Gastrocnemius medialis (tissue), 4 donors: Measurements from ENCODE around the gene LENEP.
"Not testable (repeated sequence)": the region's sequence is repeated elsewhere in the genome, so short reads cannot be mapped to it uniquely, and the experiment has no call there.

ENCODE experiments used
- CTCF ChIP-seq, 5 experiments: fragments of 450-650 bp in 3 of 5; fragments of 200-600 bp in 2 of 5; sonication (generic) in 2 of 5; IDR thresholded peaks in 4 of 5; conservative IDR thresholded peaks in 1 of 5; 1 replicate in 4 of 5; 2 replicates in 1 of 5; pipeline ENCODE4 v1.5.1; 2016 to 2019; ENCODE audit warnings: antibody characterized with exemption in 5 of 5, mild to moderate bottlenecking in 3 of 5, moderate library complexity in 3 of 5
- POLR2A ChIP-seq, 2 donors: fragments of 450-650 bp; IDR thresholded peaks; one replicate each; pipeline ENCODE4 v1.6.1; 2017; ENCODE audit warnings: antibody characterized with exemption in 2 of 2, mild to moderate bottlenecking in 2 of 2, moderate library complexity in 2 of 2

DNA sequence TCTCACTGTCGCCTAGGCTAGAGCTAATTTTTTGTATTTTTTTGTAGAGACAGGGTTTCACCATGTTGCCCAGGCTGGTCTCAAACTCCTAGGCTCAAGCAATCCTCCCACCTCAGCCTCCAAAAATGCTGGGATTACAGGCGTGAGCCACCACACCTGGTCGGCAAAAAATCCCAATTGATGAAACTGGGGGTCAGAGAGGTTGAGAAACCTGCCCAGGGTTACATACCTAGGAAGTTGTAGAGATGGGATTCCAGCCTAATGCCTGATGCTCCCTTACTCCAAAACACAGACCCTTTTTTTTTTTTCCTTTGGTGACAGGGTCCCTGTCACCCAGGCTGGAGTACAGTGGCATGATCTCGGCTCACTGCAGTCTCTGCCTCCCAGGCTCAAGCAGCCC is 6.7 kb upstream of the LENEP start:
- not testable (repeated sequence) for TF ChIP-seq CTCF (IDR thresholded peaks at IDR 0.05 in 4 of 5, conservative IDR thresholded peaks at IDR 0.05 in 1 of 5); POLR2A (IDR thresholded peaks at IDR 0.05)
